AG09319 (cell line): ENCODE measurements around the gene CFAP45.

Experiments
- DNase-seq: peaks from one replicate; pipeline ENCODE4 v3.0.0-alpha.2; 2010; ENCODE audit warnings: low read depth; ENCODE audit errors: extremely low read depth
- TF ChIP-seq, protein P1 (sequence below): IDR thresholded peaks from 2 replicates; pipeline ENCODE4 v1.5.1; 2011; ENCODE audit warnings: low read depth, mild to moderate bottlenecking, inconsistent platforms, low read length, moderate library complexity

The CFAP45 gene

DNA sequence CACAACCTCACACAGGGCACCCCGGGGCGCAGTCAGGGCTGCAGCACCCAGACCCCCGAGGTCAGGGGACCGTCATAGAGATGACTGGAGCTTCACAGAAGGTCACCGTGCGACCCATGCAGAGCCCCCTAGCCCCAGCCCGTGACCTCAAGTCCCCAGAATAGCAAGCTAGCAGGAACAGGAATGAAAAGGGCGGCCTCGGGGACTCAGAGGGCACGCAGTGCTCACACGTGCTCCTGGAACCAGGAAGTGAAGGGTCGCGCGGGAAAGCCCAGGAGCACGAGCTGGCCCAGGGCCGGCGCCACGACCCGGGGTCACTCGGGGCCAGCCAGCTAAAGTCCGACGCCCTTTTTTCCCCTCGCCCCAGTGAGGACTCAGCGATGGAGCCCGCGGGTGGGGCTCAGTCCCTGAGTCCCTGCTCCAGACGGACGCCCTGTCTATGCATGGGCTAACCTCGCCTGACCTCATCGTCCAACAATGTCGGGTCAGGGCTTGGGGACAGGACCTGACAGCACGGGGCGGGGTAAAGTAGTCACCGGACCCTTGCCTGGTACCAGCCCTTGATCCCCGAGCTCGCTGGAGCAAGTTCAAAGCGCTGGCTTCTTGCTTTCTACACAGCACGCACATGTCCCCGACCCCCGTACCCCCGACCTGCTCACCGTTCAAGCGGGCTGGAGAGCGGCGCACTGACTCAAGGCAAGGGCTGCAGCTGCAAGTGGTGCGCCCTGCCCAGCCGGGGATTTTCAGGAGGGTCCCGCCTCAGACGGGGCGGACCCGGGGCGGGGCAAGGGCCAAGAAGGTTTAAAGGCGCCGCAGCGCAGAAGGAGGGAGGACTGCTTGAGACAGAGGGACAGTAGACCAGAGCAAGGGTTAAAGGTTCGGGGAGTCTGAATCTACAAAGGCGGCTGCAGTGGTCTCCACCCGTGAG is 25.1 kb upstream of the CFAP45 start, which contains the start of gene TAGLN2:
Gene TAGLN2 (minus strand): TSS at position 717 of the 928 bp plus-strand sequence. CDS start 4,998 bp downstream, outside the sequence.
- DNase-seq: peak; percentile 75
- TF ChIP-seq, protein P1, sequence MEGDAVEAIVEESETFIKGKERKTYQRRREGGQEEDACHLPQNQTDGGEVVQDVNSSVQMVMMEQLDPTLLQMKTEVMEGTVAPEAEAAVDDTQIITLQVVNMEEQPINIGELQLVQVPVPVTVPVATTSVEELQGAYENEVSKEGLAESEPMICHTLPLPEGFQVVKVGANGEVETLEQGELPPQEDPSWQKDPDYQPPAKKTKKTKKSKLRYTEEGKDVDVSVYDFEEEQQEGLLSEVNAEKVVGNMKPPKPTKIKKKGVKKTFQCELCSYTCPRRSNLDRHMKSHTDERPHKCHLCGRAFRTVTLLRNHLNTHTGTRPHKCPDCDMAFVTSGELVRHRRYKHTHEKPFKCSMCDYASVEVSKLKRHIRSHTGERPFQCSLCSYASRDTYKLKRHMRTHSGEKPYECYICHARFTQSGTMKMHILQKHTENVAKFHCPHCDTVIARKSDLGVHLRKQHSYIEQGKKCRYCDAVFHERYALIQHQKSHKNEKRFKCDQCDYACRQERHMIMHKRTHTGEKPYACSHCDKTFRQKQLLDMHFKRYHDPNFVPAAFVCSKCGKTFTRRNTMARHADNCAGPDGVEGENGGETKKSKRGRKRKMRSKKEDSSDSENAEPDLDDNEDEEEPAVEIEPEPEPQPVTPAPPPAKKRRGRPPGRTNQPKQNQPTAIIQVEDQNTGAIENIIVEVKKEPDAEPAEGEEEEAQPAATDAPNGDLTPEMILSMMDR: no peak

GRCh38 chr1:159924025-159924790 is 24.2 kb upstream of the CFAP45 start:
- DNase-seq: peak; percentile 86
- TF ChIP-seq, protein P1: peak; percentile 1; the same call in 1 of the 2 replicates

- DNase-seq: no peak
- TF ChIP-seq, protein P1: no peak
Measured at GRCh38 chr1:159923203-159924024, 23.4 kb upstream of the CFAP45 start.

DNA sequence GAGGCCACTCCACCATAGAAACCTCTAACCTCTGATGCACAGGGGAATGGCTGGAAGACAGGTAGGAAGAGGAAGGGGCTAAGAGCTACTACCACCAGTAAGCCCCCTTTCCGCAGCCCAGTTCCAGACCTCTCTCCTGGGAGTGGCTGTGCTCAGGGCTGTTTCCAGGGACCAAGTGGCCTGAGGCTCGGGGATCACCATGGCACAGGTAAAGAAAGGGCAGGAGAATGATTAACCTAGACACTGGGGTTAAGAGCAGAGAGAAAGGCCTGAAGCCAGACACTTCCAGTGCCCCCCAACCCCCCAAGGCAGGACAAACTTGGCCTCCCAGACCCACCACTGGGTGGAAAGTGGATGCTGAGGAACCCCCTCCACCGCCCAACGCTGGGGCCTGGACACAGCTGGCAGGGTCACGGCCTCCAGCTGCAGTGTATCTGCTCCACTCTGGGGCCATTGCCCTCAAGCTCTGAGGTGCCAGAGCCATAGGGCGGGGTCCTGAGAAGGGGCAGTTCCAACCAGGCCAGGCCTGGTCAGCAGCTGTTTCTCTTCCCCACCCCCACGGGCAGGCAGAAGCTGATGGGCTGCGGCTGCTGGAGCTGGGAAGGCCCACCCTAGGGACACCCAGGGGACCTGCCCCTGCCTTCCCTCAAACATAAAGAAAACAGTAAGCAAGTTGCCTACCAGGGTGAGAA is 22.7 kb upstream of the CFAP45 start:
- DNase-seq: no peak

DNA sequence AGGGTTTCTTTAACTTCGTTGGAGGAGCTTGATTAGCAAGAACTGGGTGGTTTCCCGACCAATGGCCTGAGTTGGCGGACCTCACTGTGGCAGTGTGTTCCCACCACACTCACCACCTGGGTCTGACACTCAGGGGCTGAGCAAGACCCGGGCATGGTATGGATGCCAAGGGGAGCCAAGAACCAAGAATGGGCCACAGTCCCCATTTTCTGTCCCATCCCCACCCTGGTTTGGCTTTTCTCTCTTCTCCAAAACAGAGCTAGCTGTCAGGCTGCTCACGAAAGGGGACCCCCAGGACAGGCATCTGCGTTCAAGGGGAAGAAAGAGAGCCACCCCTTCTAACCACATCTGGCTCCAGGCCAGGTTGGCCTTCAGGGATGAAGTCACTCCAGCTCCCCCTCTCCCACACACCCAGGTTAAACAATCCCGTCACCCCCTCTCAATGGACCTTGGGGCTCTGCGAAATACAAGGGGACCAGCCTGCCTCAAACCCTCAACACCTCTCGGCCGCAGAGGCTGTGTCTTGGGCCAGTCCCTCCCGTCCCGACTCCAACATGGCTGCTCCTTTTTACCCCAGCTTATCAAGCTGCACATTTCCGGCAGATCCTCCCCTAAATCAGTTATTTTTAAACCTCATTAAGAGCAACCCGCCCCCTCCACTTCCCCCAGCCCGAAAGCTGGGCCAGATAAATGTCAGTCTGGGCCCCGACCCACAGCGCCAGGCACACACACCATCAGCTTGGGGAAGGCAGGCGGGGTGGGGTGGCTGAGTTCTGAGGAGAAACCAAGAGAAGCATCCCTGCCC is 21.9 kb upstream of the CFAP45 start:
- DNase-seq: no peak
- TF ChIP-seq, protein P1: no peak

More for the DNA sequence above, 22.7 kb upstream of the CFAP45 start:
- TF ChIP-seq, protein P1: no peak

- no peak for DNase-seq
- TF ChIP-seq, protein P1: no peak
Measured at GRCh38 chr1:159921251-159921650, 21.3 kb upstream of the CFAP45 start.
